GM04504 (cell line): ENCODE data around the gene COG2.
A peak's percentile ranks its signal among the peaks of the same experiment; 100 is the strongest.
"Not testable (repeated sequence)": the region's sequence is repeated elsewhere in the genome, so short reads cannot be mapped to it uniquely, and the experiment has no call there.

Source experiments
- DNase-seq: peaks from one replicate; pipeline ENCODE4 v3.0.0-alpha.2; 2012; ENCODE audit warnings: low read depth

Gene COG2

GRCh38 chr1:230642263-230642959 is at the start of gene COG2:
Gene COG2, plus strand, starts transcription at chr1:230642481. Its CDS starts 126 bp downstream, at chr1:230642607.
- DNase-seq: peak; percentile 79

GRCh38 chr1:230592848-230593414 is 49.4 kb upstream of the COG2 start:
- DNase-seq: no peak

GRCh38 chr1:230594214-230594773 is 48.0 kb upstream of the COG2 start:
- no peak for DNase-seq

- DNase-seq: no peak
Observed at GRCh38 chr1:230595181-230595580, 47.1 kb upstream of the COG2 start.

- no peak for DNase-seq
Observed at GRCh38 chr1:230596306-230596705, 46.0 kb upstream of the COG2 start.

GRCh38 chr1:230598745-230599144 is 43.5 kb upstream of the COG2 start:
- no peak for DNase-seq

GRCh38 chr1:230599926-230600656 is 42.2 kb upstream of the COG2 start:
- no peak for DNase-seq

- not testable (repeated sequence) for DNase-seq
Observed at GRCh38 chr1:230600657-230601400, 41.5 kb upstream of the COG2 start.

GRCh38 chr1:230609208-230609607 is 33.1 kb upstream of the COG2 start:
- no peak for DNase-seq

GRCh38 chr1:230610589-230610988 is 31.7 kb upstream of the COG2 start:
- DNase-seq: no peak

GRCh38 chr1:230611128-230611877 is 31.0 kb upstream of the COG2 start:
- no peak for DNase-seq

- no peak for DNase-seq
Observed at GRCh38 chr1:230611878-230612235, 30.4 kb upstream of the COG2 start.

GRCh38 chr1:230612651-230613050 is 29.6 kb upstream of the COG2 start:
- DNase-seq: no peak

GRCh38 chr1:230614121-230614520 is 28.2 kb upstream of the COG2 start:
- DNase-seq: no peak

- DNase-seq: no peak
Observed at GRCh38 chr1:230618537-230618936, 23.7 kb upstream of the COG2 start.

- DNase-seq: no peak
Observed at GRCh38 chr1:230620649-230621323, 21.5 kb upstream of the COG2 start.

GRCh38 chr1:230621324-230622030 is 20.8 kb upstream of the COG2 start:
- no peak for DNase-seq

- DNase-seq: no peak
Observed at GRCh38 chr1:230622151-230622550, 20.1 kb upstream of the COG2 start.

GRCh38 chr1:230624097-230624713 is 18.1 kb upstream of the COG2 start:
- DNase-seq: no peak

- DNase-seq: no peak
Observed at GRCh38 chr1:230626232-230626631, 16.0 kb upstream of the COG2 start.
